ENCODE data around the gene RETSAT.
"Not testable (repeated sequence)": the region's sequence is repeated elsewhere in the genome, so short reads cannot be mapped to it uniquely, and the experiment has no call there.

Gene RETSAT

GRCh38 chr2:85354286-85355072 is at the start of gene RETSAT, which contains the start of gene ELMOD3:
Gene RETSAT (minus strand): TSS chr2:85354528. CDS start chr2:85354507, 21 bp downstream.
Gene ELMOD3 (plus strand): TSS chr2:85354769. CDS start chr2:85357199, 2,430 bp downstream.
- DNase-seq = peak; percentile 100

GRCh38 chr2:85401844-85402243 is 47.5 kb upstream of the RETSAT start:
- DNase-seq = no peak

- no peak for DNase-seq
These were observed 47.1 kb upstream of the RETSAT start for GRCh38 chr2:85401464-85401805.

DNA sequence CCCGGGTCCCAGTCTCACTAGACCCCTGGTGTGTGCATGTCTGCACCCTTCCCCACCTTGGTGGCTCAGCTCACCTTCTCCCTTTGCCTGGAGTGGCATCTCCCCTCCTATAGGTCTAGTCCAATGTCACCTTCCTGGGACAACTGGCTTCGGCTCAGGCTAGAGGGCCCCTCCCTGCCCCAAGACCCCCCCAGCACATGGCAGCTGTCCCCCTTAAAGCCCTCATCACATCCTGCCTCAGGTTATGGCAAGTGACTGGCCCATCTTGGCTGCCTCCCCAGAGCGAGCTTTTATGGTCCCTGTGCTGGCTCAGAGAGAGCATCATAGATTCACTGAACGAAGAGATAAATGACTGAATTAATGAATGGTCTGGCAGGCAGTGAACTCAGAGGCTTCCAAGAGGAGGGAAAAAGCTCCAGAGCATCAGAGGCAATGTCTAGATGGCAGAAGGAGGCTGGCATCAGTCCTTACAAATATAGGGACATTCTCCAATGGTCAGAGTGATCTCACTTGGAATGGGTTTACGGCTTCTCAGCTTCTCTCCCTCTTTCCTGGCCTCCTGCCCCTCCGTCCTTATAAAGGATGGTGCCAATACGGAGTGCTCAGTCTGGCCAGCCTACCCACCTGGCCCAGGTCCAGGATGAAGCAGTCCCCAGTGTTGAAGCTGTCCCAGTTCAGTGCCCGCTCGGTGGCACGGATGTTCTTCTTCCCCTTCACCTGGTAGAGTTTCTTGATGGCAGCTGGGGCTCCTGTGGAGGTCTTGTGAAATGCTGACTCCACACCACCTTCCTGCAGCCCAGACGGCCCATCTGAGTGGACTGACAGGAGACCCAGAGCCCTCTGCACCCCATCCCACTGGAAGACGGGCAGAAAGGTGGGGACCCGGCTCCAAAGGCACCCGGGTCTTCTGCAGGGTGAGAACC is 46.5 kb upstream of the RETSAT start:
- DNase-seq = no peak

DNA sequence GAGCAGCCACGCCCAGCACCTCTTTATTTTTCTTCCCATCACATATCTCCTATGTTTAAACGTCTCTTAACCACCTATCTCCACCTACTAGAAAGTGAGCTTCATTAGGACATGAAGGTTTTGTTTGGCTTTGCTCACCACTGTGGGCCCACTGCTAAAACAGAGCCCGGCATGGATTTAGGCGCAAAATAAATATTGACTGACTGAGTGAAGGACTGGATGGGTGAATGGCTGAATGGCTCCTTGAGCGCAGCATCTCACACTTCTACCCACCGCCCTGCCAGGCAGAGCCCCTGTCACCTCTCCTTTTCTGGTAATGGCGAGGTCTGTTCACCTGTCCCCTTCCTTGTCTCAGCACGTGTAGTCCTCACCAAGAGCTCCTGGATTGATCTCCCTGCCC is 45.7 kb upstream of the RETSAT start:
- no peak for DNase-seq

- no peak for DNase-seq
These were observed 44.8 kb upstream of the RETSAT start for GRCh38 chr2:85399183-85399455.

DNA sequence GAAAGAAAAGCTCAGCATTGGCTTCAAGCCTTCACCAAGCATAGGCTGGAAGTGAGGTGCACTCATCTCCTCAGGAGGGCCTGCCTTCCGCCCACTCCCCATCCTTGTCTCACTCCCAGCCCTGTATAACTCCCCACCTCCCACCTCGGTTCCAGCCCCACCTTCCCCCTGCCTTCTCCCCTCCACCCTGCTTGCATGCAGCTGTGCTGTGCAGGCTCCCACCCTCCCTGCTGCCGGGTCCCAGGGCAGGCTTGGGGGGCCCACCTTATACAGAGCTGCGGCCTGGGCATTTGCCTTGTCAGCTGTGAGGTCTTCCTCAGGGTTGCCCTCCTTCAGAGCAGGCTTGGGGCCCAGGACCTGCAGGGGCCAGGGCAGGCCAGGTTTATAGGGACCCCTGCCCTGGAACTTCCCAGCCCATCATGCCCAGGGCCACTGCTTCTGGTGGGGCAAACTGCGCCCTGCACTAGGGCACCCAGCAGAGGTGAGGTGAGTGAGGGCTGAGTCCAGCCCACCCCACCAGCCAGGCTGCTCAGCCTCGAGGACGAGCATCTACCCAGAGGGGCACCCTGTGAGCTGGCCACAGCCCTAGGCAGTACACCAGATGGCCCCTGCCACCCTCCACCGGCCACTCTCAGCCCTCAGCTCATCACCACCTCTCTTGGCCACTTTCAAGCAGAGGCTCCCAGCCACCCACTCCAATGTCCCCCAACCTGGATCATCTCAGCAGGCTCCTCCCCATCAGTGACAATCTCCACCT is 44.3 kb upstream of the RETSAT start:
- DNase-seq = no peak

GRCh38 chr2:85397925-85398331 is 43.6 kb upstream of the RETSAT start:
- no peak for DNase-seq

- DNase-seq = no peak
These were observed 42.5 kb upstream of the RETSAT start for GRCh38 chr2:85396531-85397470.

- no peak for DNase-seq
These were observed 41.7 kb upstream of the RETSAT start for GRCh38 chr2:85395912-85396475.

- no peak for DNase-seq
These were observed 40.6 kb upstream of the RETSAT start for GRCh38 chr2:85394976-85395375.

DNA sequence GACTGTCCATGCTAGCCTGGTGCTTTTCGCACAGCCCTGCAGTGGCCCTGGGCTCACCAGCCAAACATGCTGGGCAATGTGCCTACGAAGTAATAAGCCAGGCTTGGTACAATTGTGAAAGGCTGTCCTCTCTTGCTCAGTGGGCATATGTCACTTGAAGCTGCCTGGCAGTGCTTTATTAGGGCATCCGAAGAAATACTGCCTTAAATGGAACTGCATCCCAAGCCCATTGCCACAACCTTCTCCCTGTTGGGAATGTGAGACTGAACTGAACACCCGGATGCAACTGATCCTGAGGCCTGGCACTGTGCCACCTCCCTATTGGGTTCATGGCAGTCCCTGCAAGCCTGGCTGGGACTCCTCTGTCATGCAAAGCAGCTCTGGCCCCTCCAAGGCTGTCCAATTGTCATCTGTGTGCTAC is 39.9 kb upstream of the RETSAT start:
- DNase-seq = no peak

- no peak for DNase-seq
These were observed 39.5 kb upstream of the RETSAT start for GRCh38 chr2:85393836-85394235.

DNA sequence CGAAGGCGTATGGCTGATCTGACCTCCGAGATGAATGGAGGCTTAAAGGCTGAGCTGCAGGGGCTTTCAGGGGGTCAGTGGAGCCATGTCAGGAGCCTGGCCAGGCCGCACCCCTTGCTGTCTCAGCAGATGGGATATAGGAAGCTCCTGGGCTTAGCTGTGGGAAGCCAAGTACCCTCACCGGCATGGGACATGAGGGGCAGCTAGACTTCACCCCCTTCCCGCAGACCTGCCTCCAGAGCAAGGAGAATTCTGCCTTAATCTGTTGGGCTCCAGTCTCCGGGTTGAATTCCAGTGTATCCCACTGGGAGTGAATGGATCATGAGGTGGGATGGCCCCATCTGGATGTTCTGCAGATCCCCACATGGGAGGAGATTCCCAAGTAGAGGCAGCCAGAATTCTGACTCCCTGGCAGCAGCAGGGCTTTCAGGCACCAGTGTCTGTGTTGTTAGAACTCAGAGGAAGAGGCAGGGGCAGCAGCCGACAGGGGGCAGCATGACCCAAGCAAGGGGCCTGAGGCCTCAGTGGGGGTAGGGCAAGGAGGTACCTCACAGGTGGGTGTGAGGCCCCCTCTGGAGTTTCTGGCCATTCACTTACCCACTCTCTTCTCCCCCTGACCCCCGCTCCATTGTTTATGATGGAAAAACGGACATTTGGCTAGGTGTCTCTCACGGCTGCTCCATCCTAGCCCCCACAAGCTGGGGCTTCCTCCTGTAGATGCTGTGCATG is 36.8 kb upstream of the RETSAT start:
- DNase-seq = peak; percentile 83

DNA sequence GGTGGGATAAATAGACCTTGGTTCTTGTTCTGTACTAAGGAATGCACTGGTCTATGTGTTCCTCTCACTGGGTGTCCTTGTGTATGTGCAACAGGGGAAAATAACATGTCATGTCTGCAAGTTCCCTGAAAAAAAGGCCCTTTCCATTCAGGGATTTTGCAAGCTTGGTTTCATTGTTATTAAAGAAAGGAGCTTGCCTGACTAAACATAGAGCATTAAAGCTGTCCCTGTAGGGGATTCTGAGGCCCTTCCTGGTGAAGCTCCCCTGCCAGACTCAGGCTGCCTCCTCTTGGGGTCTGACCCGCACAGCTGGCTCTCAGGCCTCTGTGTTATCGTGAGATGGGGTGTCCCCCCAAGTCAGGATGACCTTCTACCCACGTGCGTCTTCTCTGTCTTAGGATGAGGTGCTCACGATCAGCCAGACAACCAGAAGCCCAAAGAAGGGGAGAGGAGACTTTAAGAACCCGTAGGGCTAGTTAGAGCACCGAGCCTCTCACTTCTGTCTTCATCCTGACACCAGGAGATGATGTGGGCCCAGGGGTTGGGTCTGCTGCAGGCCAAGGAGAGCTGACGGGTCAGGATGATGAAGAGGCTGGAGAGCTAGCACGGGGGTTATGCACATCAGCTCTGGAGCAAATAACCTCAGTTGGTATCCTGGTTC is 34.7 kb upstream of the RETSAT start:
- DNase-seq = no peak

DNA sequence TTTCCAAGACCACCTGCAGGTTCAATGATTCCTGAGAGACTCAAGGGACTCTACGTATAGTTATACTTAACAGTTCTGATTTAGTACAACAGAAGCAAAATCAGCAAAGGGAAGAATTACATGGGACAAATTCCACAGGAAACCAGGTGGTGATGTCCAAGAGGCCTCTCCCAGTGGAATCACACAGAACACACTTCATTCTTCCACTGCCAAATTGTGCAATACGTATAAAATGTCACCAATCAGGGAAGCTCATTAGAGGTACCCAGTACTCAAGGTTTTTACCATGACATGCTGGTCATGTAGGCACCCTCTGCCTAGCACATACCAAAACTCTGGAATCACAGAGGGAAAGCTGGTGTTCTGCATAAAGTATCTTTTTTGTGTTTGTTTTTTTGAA is 33.4 kb upstream of the RETSAT start:
- DNase-seq = no peak

DNA sequence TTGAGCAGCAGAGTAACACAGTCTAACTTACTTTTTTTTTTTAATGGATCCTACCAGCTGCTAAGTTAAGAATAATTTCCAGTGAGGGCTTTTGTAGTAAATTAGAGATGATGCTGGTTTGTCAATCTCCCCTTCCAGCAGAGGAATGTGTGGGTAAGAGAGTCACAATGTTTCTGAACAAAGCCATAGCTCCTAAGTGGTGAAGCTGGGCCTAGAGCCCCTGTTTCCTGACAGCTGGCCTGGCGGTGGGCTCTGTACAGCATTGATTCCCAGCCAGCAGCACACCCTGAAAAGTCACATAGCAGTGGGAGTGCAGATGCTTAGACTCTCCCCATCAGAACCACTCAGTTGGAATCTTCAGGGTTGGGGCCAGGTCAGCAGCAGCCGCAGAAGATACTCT is 31.4 kb upstream of the RETSAT start:
- DNase-seq = no peak

GRCh38 chr2:85383850-85384249 is 29.5 kb upstream of the RETSAT start:
- DNase-seq = no peak

- not testable (repeated sequence) for DNase-seq
These were observed 28.8 kb upstream of the RETSAT start for GRCh38 chr2:85383151-85383550.

- DNase-seq = no peak
These were observed 25.7 kb upstream of the RETSAT start for GRCh38 chr2:85380048-85380447.

- DNase-seq = no peak
These were observed 23.9 kb upstream of the RETSAT start for GRCh38 chr2:85378257-85378656.

Data from NCI-H82 (cell line).